GM20000 (cell line): ENCODE data around the gene EPHA6.
"Not testable (repeated sequence)": the region's sequence is repeated elsewhere in the genome, so short reads cannot be mapped to it uniquely, and the experiment has no call there.

Source experiments
- DNase-seq: peaks from one replicate; pipeline ENCODE4 v3.0.0; 2012; ENCODE audit warnings: low spot score
- TF ChIP-seq, protein P1 (sequence below): IDR thresholded peaks from 2 replicates; pipeline ENCODE4 v1.5.1; 2012; ENCODE audit warnings: mild to moderate bottlenecking, control low read depth; ENCODE audit errors: extremely low read depth, missing control alignments

The EPHA6 gene

DNA sequence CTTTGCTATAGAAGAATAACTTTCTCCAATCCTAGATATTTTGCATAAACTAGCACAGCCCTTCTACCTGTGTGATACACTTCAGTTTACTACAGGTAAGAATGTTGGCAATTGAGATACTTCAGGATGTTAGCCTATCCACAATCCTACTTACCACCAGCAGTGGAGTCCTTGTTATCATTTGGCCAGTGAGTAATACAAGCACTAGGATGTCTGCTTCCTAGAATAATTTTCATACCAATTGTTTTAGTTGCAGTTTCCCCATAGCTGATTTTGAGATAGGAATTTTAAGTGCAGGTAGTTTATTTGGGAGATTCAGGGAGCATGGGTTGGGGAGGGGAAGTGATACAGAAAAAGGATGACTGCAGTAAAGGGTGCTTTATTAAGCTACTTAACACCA lies 147.2 kb downstream of the EPHA6 start:
- DNase-seq, result no peak
- TF ChIP-seq, protein P1, sequence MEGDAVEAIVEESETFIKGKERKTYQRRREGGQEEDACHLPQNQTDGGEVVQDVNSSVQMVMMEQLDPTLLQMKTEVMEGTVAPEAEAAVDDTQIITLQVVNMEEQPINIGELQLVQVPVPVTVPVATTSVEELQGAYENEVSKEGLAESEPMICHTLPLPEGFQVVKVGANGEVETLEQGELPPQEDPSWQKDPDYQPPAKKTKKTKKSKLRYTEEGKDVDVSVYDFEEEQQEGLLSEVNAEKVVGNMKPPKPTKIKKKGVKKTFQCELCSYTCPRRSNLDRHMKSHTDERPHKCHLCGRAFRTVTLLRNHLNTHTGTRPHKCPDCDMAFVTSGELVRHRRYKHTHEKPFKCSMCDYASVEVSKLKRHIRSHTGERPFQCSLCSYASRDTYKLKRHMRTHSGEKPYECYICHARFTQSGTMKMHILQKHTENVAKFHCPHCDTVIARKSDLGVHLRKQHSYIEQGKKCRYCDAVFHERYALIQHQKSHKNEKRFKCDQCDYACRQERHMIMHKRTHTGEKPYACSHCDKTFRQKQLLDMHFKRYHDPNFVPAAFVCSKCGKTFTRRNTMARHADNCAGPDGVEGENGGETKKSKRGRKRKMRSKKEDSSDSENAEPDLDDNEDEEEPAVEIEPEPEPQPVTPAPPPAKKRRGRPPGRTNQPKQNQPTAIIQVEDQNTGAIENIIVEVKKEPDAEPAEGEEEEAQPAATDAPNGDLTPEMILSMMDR, result no peak

DNA sequence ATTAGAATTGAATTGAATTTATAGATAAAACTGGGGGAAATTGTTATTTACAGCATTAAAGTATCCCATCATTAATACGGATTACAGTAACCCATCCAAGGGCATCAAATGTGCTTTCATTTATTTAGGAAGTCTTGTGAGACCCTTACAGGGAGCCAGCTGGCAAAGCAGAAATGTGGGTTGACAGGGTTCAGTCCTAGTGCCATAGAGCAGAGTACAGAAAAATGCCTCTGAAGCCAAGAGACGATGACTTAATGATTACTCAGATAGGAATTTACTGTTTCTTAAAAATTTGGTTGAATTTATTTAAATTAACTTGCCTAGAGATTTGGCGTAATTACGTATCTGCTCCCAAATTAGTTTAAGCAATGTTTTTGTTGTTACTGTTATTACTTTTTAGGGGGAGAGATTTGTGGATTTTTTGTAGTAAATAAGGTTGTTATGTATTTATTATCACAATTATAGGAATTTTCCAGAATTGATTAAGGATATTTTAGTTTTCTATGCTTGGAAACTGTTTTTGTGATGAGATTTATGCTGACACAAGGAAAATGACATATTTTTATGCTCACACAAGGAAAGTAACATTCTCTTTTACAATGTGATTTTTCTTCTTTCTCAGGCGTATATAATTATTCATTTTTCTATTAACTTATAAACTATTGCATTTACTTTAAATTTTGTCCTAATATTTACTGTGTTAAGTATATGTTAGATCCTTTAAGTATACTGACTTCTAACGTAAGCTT lies 152.0 kb downstream of the EPHA6 start:
- TF ChIP-seq, protein P1, result no peak
- DNase-seq, result no peak

DNA sequence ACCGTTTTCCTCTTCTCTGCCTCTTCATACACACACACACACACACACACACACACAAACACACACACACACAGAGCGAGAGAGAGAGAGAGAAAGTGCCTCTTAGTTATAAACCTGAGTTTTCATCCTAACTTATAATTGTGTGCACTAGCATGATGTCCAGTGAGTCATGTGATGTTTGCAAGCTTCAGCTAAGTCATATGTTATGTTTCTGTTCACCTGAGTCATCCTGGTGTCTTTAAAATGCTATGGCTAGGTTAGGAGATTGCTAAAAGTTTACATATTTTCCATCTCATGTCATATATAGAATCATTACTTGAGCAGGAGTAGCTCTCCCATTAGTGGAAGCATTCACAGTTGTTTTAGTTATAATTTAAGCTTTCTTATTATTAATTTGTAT lies 155.8 kb downstream of the EPHA6 start:
- TF ChIP-seq, protein P1, result no peak
- DNase-seq, result no peak

DNA sequence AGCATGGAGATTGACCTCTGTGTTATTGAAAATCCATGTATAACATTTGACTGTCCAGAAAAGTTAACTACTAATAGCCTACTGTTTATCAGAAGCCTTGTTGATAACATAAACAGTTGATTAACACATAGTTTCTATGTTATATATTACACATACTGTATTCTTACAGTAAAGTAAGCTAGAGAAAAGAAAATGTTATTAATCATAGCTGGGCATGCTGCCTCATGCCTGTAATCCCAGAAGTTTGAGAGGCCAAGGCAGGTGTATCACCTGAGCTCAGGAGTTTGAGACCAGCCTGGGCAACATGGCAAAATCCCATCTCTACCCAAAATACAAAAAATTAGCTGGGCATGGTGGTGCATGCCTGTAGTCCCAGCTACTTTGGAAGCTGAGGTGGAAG lies 163.3 kb downstream of the EPHA6 start:
- TF ChIP-seq, protein P1, result no peak
- no peak for DNase-seq

DNA sequence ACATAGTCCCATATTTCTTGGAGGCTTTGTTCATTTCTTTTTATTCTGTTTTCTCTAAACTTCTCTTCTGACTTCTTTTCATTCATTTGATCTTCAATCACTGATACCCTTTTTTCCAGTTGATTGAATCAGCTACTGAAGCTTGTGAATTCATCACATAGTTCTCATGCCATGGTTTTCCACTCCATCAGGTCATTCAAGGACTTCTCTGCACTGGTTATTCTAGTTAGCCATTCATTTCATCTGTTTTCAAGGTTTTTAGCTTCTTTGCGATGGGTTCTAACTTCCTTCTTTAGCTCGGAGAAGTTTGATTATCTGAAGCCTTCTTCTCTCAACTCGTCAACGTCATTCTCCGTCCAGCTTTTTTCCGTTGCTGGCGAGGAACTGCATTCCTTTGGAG lies 169.3 kb downstream of the EPHA6 start:
- not testable (repeated sequence) for DNase-seq

DNA sequence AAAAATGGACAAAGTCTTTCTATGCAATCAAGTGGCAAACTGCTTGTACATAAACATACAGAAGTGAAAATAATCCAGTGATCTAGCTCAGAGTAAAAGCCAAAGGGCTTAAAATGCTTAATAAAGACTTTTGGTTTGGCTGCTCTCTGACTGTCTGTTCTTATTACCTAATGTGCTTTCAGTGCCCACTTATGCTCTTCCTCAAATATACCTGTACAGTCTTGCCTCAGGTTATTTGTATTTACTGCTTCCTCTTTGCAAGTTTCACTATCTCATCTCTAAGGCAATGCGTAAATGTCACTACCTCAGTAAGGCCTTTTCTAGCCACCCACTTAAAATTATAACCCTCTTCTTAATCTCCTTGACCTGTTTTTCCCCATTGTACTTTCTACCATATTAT lies 171.8 kb downstream of the EPHA6 start:
- TF ChIP-seq, protein P1, result no peak
- DNase-seq, result no peak

DNA sequence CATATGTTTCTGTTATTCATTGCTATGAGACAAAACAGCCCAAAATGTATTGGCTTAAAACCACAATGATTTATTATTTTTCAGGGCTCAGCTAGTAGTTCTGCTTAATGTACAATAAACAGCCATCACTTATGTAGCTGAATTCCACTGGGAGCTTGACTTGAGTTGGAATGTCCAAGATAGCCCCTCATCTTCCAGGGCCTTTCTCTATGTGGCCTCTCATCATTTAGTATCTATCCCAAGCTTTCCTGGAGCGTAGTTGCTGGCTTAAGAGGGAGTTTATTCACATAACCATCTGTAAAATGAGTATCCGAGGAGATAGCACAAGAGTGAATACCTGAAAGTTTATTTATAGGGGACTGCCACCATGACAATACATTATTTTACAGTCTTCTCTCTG lies 176.8 kb downstream of the EPHA6 start:
- TF ChIP-seq, protein P1, result no peak
- DNase-seq, result no peak

DNA sequence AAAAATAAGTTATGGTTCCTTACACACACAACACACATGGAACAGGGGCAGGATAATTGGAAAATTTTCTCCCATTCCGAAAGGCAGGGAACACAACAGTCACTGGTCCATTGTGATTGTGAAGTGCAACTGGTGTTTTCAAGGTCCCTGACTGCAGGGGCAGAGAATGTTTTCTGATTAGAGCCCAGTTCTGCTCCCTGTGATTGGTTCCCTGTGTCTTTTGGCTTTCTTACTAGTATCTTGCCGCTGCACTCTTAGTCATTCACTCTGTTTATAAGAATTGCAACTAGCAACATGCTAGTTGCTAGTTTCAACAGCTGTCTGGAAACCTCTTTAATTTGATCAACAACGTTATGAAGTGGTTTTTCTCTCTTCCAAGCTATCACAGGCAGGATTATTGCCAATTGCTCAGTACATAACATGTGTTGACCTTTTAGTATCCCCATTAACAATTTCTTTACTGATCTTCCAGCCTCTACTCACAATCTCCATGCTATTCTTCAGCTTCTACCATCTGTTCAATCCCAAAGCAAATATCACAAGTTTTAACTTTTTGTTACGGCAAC lies 177.5 kb downstream of the EPHA6 start:
- TF ChIP-seq, protein P1, result no peak
- no peak for DNase-seq
